GM19238 (cell line): ENCODE data around the gene FSTL4.
A peak's percentile ranks its signal among the peaks of the same experiment; 100 is the strongest.
"Not testable (repeated sequence)": the region's sequence is repeated elsewhere in the genome, so short reads cannot be mapped to it uniquely, and the experiment has no call there.

Experiments used
- DNase-seq: peaks from one replicate; pipeline ENCODE4 v3.0.0; 2011; ENCODE audit warnings: low spot score; ENCODE audit not compliant: insufficient read length

Gene FSTL4

DNA sequence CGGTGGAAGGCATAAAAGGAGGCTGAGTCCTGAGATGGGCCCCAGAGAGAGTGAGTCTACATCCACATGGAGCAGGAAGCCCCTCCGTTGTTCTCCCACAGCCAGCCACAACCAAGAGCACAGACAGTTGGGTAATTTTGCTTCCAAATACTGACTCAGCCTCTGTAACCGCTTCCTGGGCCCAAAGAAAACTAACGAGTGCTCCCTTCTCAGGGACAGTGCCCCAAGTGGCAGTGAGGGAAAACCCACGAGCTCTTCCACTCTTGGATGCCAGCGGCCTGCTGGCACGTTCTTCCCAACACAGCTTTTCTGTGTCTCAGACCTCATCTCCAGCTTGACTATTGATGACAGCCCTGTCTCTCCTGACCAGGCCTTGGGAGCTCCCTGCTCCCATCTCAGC, 207.6 kb downstream of the FSTL4 start:
- DNase-seq, result no peak

DNA sequence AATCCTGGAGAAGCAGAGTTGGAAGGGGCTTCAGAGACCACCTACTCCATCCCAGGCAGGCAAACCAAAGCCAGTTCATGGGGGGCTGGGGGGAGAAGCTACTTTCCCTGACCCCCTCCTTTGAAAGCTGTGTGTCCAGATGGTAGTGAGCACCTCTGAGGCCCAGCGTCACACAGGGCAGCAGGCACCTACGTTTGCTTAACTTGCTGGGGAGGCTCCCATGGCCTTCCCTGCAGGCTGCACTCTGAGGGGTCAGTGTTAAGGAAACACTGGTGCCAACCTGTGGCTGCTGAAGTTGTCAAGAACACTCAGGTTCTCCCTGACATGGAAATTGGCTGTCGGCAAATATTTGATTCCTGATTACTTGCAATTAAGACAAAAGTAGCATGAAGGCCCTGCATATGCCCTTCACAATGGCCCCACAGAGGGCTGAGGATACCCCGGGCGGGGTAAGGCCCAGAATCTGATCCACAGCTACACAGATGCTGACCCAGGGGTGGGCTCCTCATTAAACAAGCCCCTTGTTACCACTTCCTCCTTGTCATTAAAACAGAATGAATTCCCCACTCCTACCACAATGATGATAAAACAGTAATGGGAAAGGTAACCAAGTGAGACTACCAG, 208.5 kb downstream of the FSTL4 start:
- no peak for DNase-seq

DNA sequence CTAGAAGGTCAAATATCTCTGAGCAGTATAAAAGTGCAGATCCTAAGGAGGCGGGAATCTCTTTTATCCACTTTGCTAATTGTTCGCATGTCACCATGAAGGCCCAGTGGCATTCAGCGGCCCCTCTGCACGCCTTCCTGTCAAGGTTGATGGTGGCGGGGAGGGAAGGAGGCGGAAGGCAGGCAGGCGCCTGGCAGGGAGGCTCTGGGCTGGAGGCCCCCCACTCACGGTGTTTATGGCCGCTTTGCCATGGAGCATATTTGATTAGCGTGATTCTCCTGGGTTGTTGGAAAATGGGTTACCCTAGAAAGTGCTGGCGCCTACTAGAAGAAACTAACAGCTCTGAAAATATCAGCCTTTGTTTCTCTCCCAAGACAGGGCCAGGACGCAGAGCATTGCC, 209.6 kb downstream of the FSTL4 start:
- no peak for DNase-seq

DNA sequence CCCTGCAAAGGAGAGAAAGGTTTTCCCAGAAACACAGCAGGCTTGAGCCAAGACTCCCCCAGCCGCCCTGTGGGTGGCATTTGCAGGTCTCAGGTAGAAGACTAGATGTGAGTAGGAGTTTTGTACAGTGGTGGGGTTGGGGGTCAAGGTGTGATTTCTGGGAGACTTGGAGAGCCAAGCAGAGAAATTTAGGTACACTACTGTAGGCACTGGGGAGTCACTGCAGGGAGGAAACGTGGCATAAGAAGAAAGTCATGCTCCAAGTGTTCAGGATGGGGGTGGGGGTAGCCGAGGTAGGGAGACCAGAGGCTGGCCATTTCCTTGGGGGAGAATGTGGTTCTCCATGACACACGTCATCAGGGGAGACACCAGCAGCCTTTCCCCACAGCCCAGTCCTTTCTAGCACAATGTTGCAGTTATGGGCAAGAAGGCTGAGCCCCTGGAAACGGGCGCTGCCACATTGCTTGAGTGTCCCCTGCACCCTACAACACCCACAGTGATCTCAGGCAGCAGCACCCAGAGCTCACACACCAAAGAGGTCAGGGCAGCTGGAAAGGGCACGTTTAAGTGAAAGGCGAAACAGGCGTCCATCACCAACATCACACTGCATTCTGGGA, 210.5 kb downstream of the FSTL4 start:
- no peak for DNase-seq

DNA sequence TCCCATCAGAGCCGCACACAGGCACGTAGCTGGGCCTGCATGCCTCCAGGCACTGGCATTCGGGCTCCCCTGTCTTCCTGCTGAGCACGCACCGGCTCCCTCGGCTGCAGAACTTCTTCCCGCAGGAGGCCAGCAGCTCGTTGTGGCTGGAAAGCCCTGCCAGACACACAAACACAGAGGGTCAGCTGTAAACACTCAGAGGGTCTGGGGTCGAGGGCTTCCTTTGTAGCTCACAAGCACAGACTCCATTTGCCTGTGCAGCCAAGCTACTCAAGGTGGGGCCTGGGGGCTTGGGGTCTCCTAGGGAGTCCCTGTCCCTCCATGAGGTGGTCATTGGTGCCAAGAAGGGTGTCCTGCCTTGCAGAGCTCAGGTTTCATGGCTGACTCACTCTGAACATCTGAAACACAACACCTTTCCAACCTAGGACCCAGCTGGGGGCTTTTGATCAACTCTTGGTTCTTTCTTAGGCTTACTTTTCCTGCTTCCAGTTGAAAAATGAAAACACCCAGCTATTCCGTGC, 211.4 kb downstream of the FSTL4 start:
- no peak for DNase-seq

DNA sequence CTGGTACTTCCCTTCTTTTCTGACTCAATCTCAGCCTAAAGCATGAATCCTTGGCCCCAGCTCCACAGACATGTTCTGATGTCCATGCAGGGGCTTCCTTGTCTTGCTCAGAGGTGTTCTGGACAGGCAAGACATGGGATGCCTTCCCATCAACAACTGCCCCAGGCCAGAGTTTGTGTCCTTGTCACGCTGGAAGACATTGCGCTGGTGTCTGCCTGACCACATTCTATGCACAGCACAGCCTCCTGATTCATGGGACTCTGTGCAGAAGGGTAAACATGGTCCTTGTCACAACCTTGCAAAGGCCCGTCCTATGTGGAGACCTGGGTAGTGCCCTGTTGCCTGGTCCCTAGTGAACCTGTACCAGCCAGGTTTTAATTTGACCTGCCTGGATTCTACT, 212.2 kb downstream of the FSTL4 start:
- no peak for DNase-seq

DNA sequence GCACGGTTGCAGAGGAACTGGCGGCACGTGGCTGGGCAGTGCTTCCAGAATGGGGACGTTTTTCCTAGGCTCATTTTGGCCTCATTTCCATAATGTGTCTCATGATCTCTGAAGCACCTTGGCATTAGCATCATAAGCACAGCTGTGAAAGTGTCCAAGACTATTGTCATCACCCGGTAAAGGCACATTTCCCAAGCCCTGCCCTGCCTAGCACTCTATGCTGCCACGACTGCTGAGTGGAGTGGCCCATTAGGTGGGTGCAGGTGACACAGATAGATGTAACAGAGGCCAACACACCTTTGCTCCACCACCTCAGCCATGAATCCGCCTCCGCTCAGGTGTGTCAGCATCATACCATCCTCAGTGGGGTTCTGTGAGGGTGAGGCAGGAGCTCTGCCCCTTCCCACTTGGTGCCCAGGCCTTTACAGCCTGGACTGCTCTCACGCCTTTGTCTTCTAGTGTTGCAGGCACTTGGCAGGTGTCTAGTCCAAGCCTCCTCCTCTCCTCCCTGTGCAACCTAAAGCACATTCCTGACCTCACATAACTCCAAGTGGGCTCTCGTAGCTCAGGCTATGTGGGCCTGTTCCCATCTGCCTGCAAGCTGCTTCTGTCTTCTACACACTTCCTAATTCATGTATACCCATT, 213.0 kb downstream of the FSTL4 start:
- no peak for DNase-seq

DNA sequence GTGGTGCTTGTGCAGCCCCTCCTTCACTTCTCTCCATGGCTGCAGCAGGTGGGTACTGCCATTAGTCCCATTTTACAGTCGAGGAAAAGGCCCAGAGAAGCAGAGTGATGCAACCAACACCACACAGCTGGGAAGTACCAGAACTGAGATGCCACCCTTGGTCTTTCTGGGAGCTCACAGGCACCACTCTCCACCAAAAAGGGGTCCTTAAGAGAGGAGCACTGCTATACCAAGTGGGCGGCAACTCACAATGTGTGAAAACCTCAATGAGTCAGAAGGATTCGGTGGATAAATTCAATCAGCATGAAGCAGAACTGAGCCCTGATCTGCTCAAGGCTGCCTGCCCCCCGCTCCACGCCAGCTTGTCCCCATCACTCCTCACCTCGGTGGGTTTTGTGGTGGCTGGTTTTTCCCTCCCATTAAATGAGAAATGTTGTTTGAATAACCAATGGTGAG, 213.7 kb downstream of the FSTL4 start:
- peak; percentile 10 for DNase-seq

DNA sequence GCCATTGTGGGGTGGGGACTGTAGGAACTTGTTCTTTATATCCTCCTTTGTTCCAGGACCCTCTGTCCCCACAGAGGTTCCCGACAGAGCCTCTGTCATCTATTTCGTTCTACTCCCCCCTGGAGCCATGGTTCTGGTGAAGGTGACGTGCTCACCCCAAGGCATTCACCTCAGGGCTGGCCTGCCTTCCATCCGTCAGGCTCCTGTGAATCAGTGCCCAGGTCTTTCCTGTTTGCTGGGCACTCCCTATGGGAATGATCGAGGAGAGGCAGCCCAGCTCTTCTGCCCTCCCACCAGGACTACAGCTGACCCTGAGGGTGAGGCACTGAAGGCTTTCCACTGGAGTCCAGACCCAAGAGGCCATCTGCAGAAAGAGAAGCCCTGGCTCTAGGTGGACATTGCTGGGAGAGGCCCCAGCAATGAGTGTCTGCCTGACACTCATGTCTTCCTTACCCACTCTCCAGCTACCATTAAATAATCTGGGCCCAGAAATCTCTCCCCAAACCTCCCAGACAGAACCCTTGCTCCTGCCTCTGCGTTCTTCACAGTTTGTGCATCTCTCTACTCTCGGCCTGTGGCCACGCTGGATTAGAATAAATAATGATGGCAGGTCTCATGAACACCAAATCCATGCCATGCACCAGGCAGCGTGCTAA, 214.2 kb downstream of the FSTL4 start:
- no peak for DNase-seq

DNA sequence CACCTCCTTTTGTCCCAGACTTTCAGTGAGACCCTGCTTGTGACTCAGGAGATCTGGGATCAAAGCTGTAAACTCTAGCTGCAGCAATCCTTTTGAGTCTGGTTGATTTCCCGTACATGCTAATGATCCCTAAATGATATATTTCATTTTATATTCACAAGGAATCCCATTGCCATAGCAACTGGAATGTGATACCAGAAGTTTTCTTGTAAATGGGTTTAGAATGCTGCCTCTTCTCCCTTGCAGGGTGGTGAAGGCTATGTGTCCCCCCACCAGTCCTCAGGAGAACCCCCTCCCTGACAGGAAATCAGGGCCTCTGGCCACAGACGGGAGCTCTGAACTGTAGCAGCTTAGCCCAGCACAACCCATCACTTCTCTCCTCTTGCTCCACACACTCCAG, 215.0 kb downstream of the FSTL4 start:
- no peak for DNase-seq

DNA sequence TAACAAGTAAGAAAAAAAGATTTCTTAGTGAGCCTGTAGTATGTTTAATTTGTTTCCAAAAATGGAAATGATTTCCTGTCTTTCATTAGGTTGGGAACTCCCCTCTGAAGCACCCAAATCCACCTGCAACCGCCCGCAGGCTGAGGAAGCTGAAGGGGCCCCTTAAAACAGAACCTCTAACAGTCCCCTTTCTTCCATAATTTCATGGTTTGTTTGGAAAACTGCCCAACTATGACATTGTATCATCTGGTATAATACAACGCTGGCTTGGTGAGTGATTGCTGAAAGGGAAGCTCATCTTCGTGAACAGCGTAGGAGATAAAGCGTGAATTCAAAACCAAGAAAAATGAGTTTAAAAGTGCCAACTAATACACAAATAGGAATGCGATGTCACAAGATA, 215.5 kb downstream of the FSTL4 start:
- no peak for DNase-seq

DNA sequence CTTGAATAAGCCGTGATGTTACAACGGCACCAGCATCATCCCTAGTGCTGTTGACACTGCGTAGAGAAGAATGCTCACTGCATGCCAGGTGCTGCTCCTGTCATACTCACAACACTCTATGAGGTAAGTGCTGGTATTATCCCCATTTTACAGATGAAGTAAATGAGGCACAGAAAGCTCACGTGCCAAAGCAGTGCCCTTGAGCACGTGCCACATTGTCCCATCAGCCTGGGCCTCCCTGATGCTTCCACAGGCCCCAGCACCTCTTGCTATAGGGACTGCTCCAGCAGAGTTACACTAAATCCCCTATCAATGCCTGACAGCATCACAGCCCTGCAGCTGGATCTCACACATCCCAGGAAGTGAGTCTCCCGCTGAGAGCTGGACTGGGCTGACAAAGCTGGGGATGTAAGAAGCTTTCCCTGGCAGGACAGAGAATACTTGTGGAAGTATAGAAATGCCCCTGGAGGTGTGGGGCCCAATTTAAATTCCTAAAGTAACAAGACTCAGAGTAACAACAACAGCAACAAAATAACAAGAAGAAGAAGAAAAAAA, 216.1 kb downstream of the FSTL4 start:
- DNase-seq, result no peak

DNA sequence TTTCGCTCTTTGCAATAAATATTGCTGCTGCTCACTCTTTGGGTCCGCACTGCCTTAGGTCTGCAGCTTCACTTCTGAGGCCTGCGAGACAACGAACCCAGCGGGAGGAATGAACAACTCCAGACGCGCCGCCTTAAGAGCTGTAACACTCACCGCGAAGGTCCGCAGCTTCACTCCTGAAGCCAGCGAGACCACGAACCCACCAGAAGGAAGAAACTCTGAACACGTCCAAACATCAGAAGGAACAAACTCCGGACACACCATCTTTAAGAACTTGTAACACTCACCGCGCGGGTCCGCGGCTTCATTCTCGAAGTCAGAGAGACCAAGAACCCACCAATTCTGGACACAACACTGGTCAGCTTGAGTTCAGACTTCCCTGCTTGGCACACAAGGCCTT, 217.1 kb downstream of the FSTL4 start:
- DNase-seq, result not testable (repeated sequence)

DNA sequence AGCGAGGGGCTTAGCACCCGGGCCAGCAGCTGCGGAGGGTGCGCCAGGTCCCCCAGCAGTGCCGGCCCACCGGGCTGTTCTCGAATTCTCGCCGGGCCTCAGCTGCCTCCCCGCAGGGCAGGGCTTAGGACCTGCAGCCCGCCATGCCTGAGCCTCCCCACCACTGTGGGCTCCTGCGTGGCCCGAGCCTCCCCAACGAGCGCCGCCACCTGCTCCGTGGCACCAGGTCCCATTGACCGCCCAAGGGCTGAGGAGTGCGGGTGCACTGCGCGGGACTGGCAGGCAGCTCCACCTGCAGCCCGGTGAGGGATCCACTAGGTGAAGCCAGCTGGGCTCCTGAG, 217.9 kb downstream of the FSTL4 start:
- not testable (repeated sequence) for DNase-seq

DNA sequence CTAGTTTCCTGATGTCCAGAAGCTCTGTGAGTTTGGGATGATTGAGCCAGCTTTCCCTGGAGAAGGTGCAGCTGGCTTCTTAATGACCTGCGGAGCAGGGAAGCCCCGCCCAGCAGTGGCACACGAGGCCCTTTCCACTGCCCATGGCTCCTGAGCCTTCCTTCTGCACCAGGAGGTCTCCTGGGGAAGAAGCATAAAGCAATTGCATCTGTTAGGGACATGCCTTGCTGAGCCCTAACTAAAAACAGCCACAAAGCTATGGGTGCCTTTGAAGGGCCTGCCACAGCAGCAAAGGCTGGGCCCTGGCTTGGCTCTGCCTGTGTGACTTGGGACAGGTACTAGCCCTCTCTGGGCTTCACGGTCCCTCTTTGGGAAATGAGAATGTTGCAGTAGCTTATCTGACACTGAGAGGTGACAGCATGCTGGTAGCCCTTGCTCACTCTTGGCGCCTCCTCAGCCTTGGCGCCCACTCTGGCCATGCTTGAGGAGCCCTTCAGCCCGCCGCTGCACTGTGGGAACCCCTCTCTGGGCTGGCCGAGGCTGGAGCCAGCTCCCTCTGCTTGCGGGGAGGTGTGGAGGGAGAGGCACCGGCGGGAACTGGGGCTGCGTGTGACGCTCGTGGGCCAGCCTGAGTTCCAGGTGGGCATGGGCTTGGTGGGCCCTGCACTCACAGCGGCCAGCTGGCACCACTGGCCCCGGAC, 218.4 kb downstream of the FSTL4 start:
- no peak for DNase-seq

DNA sequence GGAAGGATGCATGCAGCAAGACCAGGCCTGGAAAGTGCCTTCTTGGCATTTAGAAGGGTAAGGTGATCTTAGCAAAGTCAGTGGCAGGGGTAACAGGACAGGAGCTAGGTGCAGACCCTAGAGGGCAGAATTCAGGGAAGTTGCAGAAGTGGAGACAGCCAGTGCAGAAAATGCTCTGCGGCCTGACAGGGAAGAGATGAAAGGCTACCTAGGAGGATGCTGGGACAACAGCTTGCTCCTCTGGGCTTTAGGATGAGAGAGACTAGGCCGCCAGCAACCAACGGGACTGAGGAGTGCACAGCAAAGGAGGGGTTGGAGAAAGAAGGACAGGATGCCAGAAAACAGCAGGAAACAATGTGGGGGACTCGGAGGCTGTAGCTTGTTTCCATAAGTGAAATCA, 219.9 kb downstream of the FSTL4 start:
- DNase-seq, result no peak

DNA sequence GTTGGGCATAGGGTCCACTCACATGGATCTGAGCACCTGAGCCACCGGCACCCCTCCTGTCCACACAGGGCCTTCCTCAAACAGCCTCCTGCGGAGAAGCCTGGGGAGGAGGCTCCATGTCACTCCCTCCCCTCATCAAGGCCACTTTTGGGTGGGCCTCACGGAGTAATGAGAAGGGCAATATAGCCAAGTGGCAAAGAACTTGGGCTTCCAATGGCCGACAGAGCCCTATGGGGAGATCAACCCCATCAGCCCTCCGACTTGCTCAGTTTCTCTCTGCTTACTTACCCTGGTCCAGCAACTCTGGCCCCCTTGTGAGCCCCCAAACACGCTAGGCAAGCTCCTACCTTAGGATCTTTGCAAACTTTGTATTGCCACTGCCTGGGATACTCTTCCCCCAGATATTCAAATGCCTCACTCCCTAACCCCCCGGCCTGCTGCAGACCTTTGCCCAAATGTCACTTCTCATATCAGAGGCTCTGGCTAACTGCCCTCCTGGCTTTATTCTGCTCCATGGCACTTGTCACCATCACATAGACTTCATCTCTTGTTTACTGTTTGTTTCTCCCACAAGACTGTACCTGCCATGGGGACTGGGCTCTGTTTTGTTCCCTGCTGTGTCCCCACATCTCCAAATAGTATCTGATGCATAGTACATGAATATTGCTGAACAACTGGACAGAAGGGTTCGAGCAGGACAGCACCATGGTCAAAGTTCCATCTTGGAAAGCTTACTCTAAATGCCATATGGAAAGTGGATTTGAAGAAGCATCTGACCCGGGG, 220.8 kb downstream of the FSTL4 start:
- DNase-seq, result no peak

DNA sequence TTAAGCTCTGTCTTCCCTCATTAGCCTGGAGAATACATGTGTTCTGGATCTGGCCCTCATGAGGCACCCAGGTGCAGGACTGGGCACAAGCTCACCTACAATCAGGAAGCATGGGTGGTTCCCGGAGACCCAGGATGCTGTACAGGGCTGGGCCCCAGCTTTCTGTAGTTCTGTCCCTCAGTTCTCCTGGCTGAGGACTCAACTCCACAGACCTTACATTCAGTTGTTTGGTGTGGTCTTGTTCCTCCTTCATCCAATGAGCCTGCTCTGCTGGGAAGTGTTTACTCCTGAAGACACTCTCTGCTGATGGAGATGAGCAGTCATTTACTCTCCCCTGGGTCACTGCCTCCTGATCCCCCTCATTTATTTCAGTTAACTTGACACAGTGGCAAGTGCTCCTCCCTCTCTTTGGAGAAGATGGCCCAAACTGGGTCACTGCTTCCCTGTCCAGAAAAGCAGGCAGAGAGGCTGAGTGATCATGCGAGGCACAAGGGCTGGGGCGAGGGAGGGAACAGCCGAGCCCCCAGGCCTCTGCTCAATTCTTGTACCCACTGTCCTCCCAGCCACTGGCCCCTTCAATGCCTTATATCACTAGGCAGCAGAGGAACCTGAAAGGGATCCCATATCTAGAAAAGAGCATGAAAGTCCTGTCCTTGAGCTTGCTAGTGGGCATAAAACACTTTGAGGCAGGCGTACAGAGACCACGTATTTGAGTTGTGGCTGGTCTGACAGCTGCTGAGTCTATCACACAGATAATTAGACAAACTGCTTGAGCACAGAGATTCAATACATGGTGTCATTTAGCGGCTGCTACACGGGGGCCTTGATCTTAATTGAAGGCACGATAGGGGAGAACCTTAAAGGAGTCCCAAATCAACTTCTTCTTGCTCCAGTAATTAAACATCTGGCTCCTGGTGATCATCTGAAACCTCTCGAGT, 221.7 kb downstream of the FSTL4 start:
- no peak for DNase-seq

DNA sequence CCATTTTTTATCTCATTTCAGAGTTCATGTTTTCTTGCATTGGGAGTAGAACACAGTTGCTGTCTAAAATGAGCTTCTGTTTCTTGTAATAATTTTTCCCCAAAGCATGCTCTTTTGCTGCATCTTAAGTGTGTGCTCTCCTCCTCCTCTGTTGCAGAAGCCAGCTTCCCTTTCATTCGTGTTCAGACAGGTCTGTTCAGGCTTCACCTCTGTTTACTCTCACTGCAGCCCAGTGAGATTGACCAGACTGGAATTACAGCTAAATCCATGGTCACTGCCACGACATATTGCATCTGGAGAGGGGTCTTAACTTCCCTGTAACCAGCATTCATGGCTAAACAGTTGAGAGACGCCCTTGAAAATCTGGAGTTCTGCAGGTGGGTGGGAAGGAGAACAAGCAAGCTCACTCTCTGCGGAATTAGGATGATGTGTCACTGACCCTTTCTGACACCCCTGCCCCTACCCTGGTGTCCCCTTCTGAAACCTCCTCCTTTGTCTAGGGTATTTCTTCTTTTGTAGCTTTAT, 223.2 kb downstream of the FSTL4 start:
- no peak for DNase-seq
